PC-9 (cell line): ENCODE measurements around the gene SBF2. TPM values are rescaled to one million over a fixed set of nuclear protein-coding genes. Genes with fewer than 3 reads are reported as not detected.
"Not testable (repeated sequence)": the region's sequence is repeated elsewhere in the genome, so short reads cannot be mapped to it uniquely, and the experiment has no call there.

Experiments
- BruUV-seq: library from RNA; stranded (reverse); fragments of 400-500 nt; replicated peaks from 2 replicates; lab custom pipeline; 2021; lab: Mats Ljungman, UMichigan
- CTCF ChIA-PET: fragments of 300-600 bp; sonication (Branson Sonifier 250); formaldehyde crosslinking; loops from one replicate; lab custom pipeline; 2022; ENCODE audit warnings: antibody characterized with exemption; lab: Charles Lee
- POLR2A ChIA-PET: fragments of 300-600 bp; sonication (Branson Sonifier 250); formaldehyde crosslinking; loops from one replicate; lab custom pipeline; 2022; ENCODE audit warnings: antibody characterized with exemption; ENCODE audit not compliant: unreplicated experiment; lab: Charles Lee
- DNase-seq, 2 experiments: peaks; one replicate each; pipeline versions ENCODE4 v3.0.0 to v3.0.0-alpha.2; 2015 to 2022; ENCODE audit warnings: mixed read lengths in 1 of 2
- H2AFZ ChIP-seq: fragments of 200-600 bp; sonication (generic); 2 replicates; pipeline ENCODE4 v1.8.1; 2017; ENCODE audit warnings: antibody characterized with exemption
- H3F3A ChIP-seq: fragments of 200-600 bp; sonication (generic); 2 replicates; pipeline ENCODE4 v1.8.1; 2017; ENCODE audit warnings: antibody characterized with exemption, mild to moderate bottlenecking, low read depth; ENCODE audit not compliant: insufficient read depth
- H3K27ac ChIP-seq: fragments of 200-600 bp; sonication (generic); 2 replicates; pipeline ENCODE4 v1.6.1; 2016; ENCODE audit warnings: mixed run types
- H3K27me3 ChIP-seq: fragments of 200-600 bp; sonication (generic); 2 replicates; pipeline ENCODE4 v1.6.1; 2016; ENCODE audit warnings: low read depth, mixed run types; ENCODE audit not compliant: insufficient read depth
- H3K36me3 ChIP-seq: fragments of 200-600 bp; sonication (generic); 2 replicates; pipeline ENCODE4 v1.6.1; 2016; ENCODE audit warnings: low read depth, mixed run types
- H3K4me1 ChIP-seq: fragments of 200-600 bp; sonication (generic); replicated peaks from 2 replicates; pipeline ENCODE4 v1.6.1; 2016; ENCODE audit warnings: mixed run types; ENCODE audit not compliant: insufficient read depth
- H3K4me2 ChIP-seq: fragments of 200-600 bp; sonication (generic); 2 replicates; pipeline ENCODE4 v1.6.1; 2017; ENCODE audit warnings: mixed run types
- H3K4me3 ChIP-seq: fragments of 200-600 bp; sonication (generic); 2 replicates; pipeline ENCODE4 v1.6.1; 2016; ENCODE audit warnings: mixed run types
- H3K79me2 ChIP-seq: fragments of 200-600 bp; sonication (generic); 2 replicates; pipeline ENCODE4 v1.6.1; 2017; ENCODE audit warnings: low read depth, mixed run types
- H3K9me2 ChIP-seq: fragments of 200-600 bp; sonication (generic); 2 replicates; pipeline ENCODE4 v1.8.1; 2017; ENCODE audit warnings: mild to moderate bottlenecking; ENCODE audit not compliant: insufficient read depth
- H3K9me3 ChIP-seq: fragments of 200-600 bp; sonication (generic); 2 replicates; pipeline ENCODE4 v1.8.1; 2016; ENCODE audit warnings: low read depth; ENCODE audit not compliant: insufficient read depth
- H4K20me1 ChIP-seq: fragments of 200-600 bp; sonication (generic); 2 replicates; pipeline ENCODE4 v1.8.1; 2017; ENCODE audit not compliant: insufficient read depth
- CTCF ChIP-seq: fragments of 200-600 bp; sonication (generic); conservative IDR thresholded peaks from 2 replicates; pipeline ENCODE4 v1.6.1; 2017; ENCODE audit warnings: mixed run types, antibody characterized with exemption, mild to moderate bottlenecking, moderate library complexity
- EZH2 ChIP-seq: fragments of 200-600 bp; sonication (generic); IDR thresholded peaks from 2 replicates; pipeline ENCODE4 v1.8.0; 2017; ENCODE audit warnings: antibody characterized with exemption, low read depth
- intact Hi-C: fragments of 100-400 bp; cut with micrococcal nuclease; formaldehyde crosslinking; loops from one replicate; pipeline ENCODE4 v1.10.0; 2022; ENCODE audit not compliant: unreplicated experiment
- total RNA-seq: library from RNA; stranded (reverse); gene quantifications from 2 replicates; pipeline ENCODE4 v1.2.3, GENCODE V29; 2021

The SBF2 gene
- total RNA-seq, 1 experiment from 2014 or later = 18.6 TPM

GRCh38 chr11:10268746-10269488, 25.1 kb downstream of the SBF2 start:
- H3K4me2 ChIP-seq = no peak overlapping the region
- POLR2A ChIA-PET = interaction anchor here (0.6 kb wide), 1 partner anchor 593 kb away, joined by 4 read pairs; no protein-coding TSS in a partner anchor
- H3K79me2 ChIP-seq = no peaks in the 10 kb centered on the region
- no peaks in the 10 kb centered on the region for H3K27me3 ChIP-seq
- H3K4me3 ChIP-seq = no peak overlapping the region
- H4K20me1 ChIP-seq = no peaks in the 10 kb centered on the region
- TF ChIP-seq CTCF (no peak), EZH2 (no peak)
- no peaks in the 10 kb centered on the region for H3K9me2 ChIP-seq
- no peaks in the 10 kb centered on the region for H3K9me3 ChIP-seq
- no TSS peak for BruUV-seq
- H3F3A ChIP-seq = no peaks in the 10 kb centered on the region
- no peak overlapping the region for H3K27ac ChIP-seq
- DNase-seq = no peak
- no peak overlapping the region for H2AFZ ChIP-seq
- intact Hi-C loops = no loop called here
- no peaks in the 10 kb centered on the region; the same call in 1 of the 2 replicates for H3K36me3 ChIP-seq
- H3K4me1 ChIP-seq = no peaks in the 10 kb centered on the region
- CTCF ChIA-PET = interaction anchor here (0.5 kb wide), 1 partner anchor 140 kb away, joined by 16 read pairs; no protein-coding TSS in a partner anchor

GRCh38 chr11:10267821-10268220, 26.2 kb downstream of the SBF2 start:
- CTCF ChIA-PET = no interaction called here
- no TSS peak for BruUV-seq
- no peaks in the 10 kb centered on the region; the same call in 1 of the 2 replicates for H3K36me3 ChIP-seq
- no peak overlapping the region for H3K4me2 ChIP-seq
- TF ChIP-seq CTCF (no peak), EZH2 (no peak)
- H3K4me1 ChIP-seq = no peaks in the 10 kb centered on the region
- no peak overlapping the region for H3K27ac ChIP-seq
- no peaks in the 10 kb centered on the region for H3K9me3 ChIP-seq
- no peaks in the 10 kb centered on the region for H4K20me1 ChIP-seq
- H3K9me2 ChIP-seq = no peaks in the 10 kb centered on the region
- no peaks in the 10 kb centered on the region for H3F3A ChIP-seq
- no peak overlapping the region for H2AFZ ChIP-seq
- no peaks in the 10 kb centered on the region for H3K79me2 ChIP-seq
- H3K27me3 ChIP-seq = no peaks in the 10 kb centered on the region
- no peak for DNase-seq
- POLR2A ChIA-PET = no interaction called here
- H3K4me3 ChIP-seq = no peak overlapping the region
- intact Hi-C loops = no loop called here

GRCh38 chr11:10265936-10266335, 28.1 kb downstream of the SBF2 start:
- H3K9me2 ChIP-seq = no peaks in the 10 kb centered on the region
- TF ChIP-seq CTCF = no peak
- H3F3A ChIP-seq = no peaks in the 10 kb centered on the region
- no peaks in the 10 kb centered on the region for H3K9me3 ChIP-seq
- no peak overlapping the region for H2AFZ ChIP-seq
- intact Hi-C loops = no loop called here
- H3K27ac ChIP-seq = no peak overlapping the region
- ChIA-PET POLR2A (interaction anchor here (0.7 kb wide), 1 partner anchor 33 kb away, joined by 8 read pairs; no protein-coding TSS in a partner anchor), CTCF (no interaction called here)
- no peaks in the 10 kb centered on the region for H3K4me1 ChIP-seq
- no peaks in the 10 kb centered on the region for H3K79me2 ChIP-seq
- no peak for DNase-seq
- no TSS peak for BruUV-seq
- no peaks in the 10 kb centered on the region for H4K20me1 ChIP-seq
- no peaks in the 10 kb centered on the region; the same call in 1 of the 2 replicates for H3K36me3 ChIP-seq
- H3K4me3 ChIP-seq = no peak overlapping the region
- H3K27me3 ChIP-seq = no peaks in the 10 kb centered on the region
- H3K4me2 ChIP-seq = no peak overlapping the region

GRCh38 chr11:10264716-10265115, 29.3 kb downstream of the SBF2 start:
- POLR2A ChIA-PET, H3K27ac ChIP-seq, intact Hi-C loops, H3K36me3 ChIP-seq, H3K4me1 ChIP-seq, CTCF ChIA-PET, H3K79me2 ChIP-seq, H3K4me3 ChIP-seq, H3K27me3 ChIP-seq, H3K4me2 ChIP-seq, DNase-seq, H3K9me3 ChIP-seq, H3F3A ChIP-seq, H4K20me1 ChIP-seq, H3K9me2 ChIP-seq, BruUV-seq, H2AFZ ChIP-seq: not testable (repeated sequence)
